K562 (cell line): ENCODE measurements around the gene GALP. TPM values are rescaled to one million over a fixed set of nuclear protein-coding genes. Genes with fewer than 3 reads are reported as not detected.

ENCODE experiments used
- CEBPZ ChIP-seq: fragments of 150-350 bp; IDR thresholded peaks from 2 replicates; pipeline ENCODE4 v1.6.1; 2014; ENCODE audit warnings: low read depth, mild to moderate bottlenecking, low read length, borderline replicate concordance
- HNRNPK ChIP-seq: fragments of 200-400 bp; formaldehyde crosslinking; IDR thresholded peaks from one replicate; pipeline ENCODE4 v1.6.1; 2018; ENCODE audit warnings: mild to moderate bottlenecking, low read depth, low read length; ENCODE audit not compliant: poor library complexity, severe bottlenecking
- KAT8 ChIP-seq: fragments of 450-650 bp; IDR thresholded peaks from 2 replicates; pipeline ENCODE4 v1.6.1; 2016; ENCODE audit warnings: low read depth, mild to moderate bottlenecking
- KDM4B ChIP-seq, 2 experiments: fragments of 450-650 bp in 1 of 2; sonication (generic) in 1 of 2; IDR thresholded peaks; 2 replicates each; pipeline ENCODE4 v1.6.1; 2016 to 2017; ENCODE audit warnings: borderline replicate concordance in 2 of 2, antibody characterized with exemption in 1 of 2, low read depth in 1 of 2, mild to moderate bottlenecking in 1 of 2
- MIER1 ChIP-seq: fragments of 450-650 bp; IDR thresholded peaks from 2 replicates; pipeline ENCODE4 v1.6.1; 2016; ENCODE audit warnings: antibody characterized with exemption, mild to moderate bottlenecking, low read depth
- NKRF ChIP-seq: fragments of 450-650 bp; IDR thresholded peaks from 2 replicates; pipeline ENCODE4 v1.6.1; 2016; ENCODE audit warnings: borderline replicate concordance
- RB1 ChIP-seq: fragments of 450-650 bp; IDR thresholded peaks from 2 replicates; pipeline ENCODE4 v1.6.1; 2017; ENCODE audit warnings: low read depth, mild to moderate bottlenecking
- SIX5 ChIP-seq, 2 experiments: IDR thresholded peaks; 2 replicates each; pipeline ENCODE4 v1.6.1; 2011; ENCODE audit warnings: low read length in 2 of 2, borderline replicate concordance in 1 of 2, low read depth in 1 of 2, mild to moderate bottlenecking in 1 of 2, moderate library complexity in 1 of 2; ENCODE audit not compliant: insufficient read depth in 1 of 2
- SNIP1 ChIP-seq: fragments of 450-650 bp; IDR thresholded peaks from 2 replicates; pipeline ENCODE4 v1.7.1; 2017; ENCODE audit warnings: low read depth, mild to moderate bottlenecking
- ZNF224 ChIP-seq: sonication (generic); formaldehyde crosslinking; IDR thresholded peaks from 2 replicates; pipeline ENCODE4 v1.8.0; 2022; ENCODE audit warnings: mild to moderate bottlenecking, missing genetic modification reagents
- polyA plus RNA-seq, 8 experiments: library from polyadenylated mRNA; depleted of rRNA in 4 of 8; stranded (reverse) in 5 of 8; unstranded in 3 of 8; fragments of >200 nt; fragmentation: Nextera tagmentation in 2 of 8; fragmentation: Illumina TruSeq in 1 of 8; extraction: Ambion mirVana in 2 of 8; extraction: Trizol in 1 of 8; gene quantifications; 2 replicates each; pipeline versions ENCODE4 v1.2.1 to v1.2.3, GENCODE V29; 2011 to 2014; ENCODE audit warnings: inconsistent platforms in 1 of 8, missing spikeins in 1 of 8
- total RNA-seq, 7 experiments: library from RNA; depleted of rRNA in 6 of 7; stranded (reverse); fragments of >200 nt in 6 of 7; fragmentation: Illumina TruSeq in 2 of 7; extraction: Trizol in 2 of 7; gene quantifications; 2 replicates each; pipeline versions ENCODE4 v1.2.1 to v1.2.3, GENCODE V29; 2011 to 2021; ENCODE audit warnings: low replicate concordance in 1 of 7
- TF ChIP-seq, protein P1 (sequence below), 2 experiments: fragments of 450-650 bp in 1 of 2; sonication (generic) in 1 of 2; formaldehyde crosslinking; conservative IDR thresholded peaks; 2 replicates each; pipeline versions ENCODE4 v1.4.0 to v1.8.1; 2020 to 2022; ENCODE audit warnings: mild to moderate bottlenecking in 1 of 2, missing genetic modification reagents in 1 of 2
- TF ChIP-seq, protein P2 (sequence below): fragments of 450-650 bp; formaldehyde crosslinking; IDR thresholded peaks from 2 replicates; pipeline ENCODE4 v1.4.0; 2022; ENCODE audit warnings: mild to moderate bottlenecking, moderate library complexity
- TF ChIP-seq, protein P3 (sequence below): fragments of 450-650 bp; formaldehyde crosslinking; IDR thresholded peaks from 2 replicates; pipeline ENCODE4 v1.4.0; 2020; ENCODE audit warnings: mild to moderate bottlenecking
- TF ChIP-seq, protein P4 (sequence below): fragments of 250-450 bp; sonication (Bioruptor Pico); IDR thresholded peaks from 2 replicates; pipeline ENCODE4 v1.5.0; 2021; ENCODE audit warnings: mild to moderate bottlenecking, borderline replicate concordance

GALP gene
- total and polyA plus RNA-seq, 9 of the 15 experiments (the other 6 are each of a cell fraction or from before 2014, with no cell fraction given) = not detected

DNA sequence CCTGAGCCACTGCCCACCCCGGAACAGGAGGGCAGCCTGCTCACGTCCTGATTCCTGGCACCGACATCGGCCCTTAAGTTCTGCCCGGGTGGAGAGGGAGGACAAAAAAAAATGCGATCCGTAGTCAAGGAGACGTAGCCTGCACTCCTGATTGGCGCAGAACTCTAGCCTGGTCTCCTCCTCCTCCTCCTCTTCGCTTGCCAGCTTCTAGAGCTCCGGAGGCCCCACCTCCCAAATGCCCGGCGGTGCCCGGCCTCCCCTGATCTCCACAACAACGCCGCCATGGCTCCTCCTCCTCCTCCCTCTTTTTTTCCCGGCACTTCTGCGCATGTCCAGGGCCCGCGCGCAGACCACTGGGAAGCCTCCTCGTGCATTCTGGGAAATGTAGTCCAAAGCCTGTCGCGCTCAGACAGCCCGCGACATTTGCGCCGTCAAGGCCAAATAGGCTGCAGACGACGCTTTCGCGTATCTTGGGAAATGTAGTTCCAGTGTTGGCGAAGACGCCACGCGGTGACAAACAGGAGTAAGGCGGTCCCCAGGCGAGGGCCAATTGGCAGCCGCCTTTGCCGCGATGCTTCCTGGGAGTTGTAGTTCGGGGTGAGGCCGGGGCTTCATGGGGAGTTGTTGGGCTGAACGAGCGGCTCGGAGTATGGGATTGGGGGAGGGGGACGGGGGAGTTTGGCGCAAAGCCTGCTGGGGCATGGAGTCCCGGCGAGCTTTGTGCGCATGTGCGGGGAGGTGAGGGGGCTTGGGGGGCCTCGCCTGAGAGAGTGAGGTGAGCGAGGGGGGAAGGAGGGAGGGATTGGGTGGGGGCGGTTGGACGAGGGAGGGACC, 35.0 kb upstream of the GALP start, which contains the start of gene ZNF444 (continued):
- TF ChIP-seq KDM4B (IDR thresholded peaks at IDR 0.05; ENCODE audit: borderline replicate concordance in 2 of 2, low read depth in 1 of 2) (no peak), SNIP1 (no peak), MIER1 (no peak), CEBPZ (no peak), HNRNPK (no peak), KAT8 (no peak), NKRF (peak; percentile 61), RB1 (no peak; the same call in 1 of the 2 replicates), ZNF224 (CRISPR knock-in tag) (no peak), SIX5 (IDR thresholded peaks at IDR 0.05; ENCODE audit: borderline replicate concordance in 1 of 2, insufficient read depth in 1 of 2, low read depth in 1 of 2, low read length in 2 of 2) (peak; percentile 92 to 93)
- TF ChIP-seq, protein P1, sequence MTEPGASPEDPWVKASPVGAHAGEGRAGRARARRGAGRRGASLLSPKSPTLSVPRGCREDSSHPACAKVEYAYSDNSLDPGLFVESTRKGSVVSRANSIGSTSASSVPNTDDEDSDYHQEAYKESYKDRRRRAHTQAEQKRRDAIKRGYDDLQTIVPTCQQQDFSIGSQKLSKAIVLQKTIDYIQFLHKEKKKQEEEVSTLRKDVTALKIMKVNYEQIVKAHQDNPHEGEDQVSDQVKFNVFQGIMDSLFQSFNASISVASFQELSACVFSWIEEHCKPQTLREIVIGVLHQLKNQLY (CRISPR knock-in tag; conservative IDR thresholded peaks at IDR 0.05) = no peak
- TF ChIP-seq, protein P2, sequence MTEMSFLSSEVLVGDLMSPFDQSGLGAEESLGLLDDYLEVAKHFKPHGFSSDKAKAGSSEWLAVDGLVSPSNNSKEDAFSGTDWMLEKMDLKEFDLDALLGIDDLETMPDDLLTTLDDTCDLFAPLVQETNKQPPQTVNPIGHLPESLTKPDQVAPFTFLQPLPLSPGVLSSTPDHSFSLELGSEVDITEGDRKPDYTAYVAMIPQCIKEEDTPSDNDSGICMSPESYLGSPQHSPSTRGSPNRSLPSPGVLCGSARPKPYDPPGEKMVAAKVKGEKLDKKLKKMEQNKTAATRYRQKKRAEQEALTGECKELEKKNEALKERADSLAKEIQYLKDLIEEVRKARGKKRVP (CRISPR knock-in tag) = peak; percentile 65; the same call in 1 of the 2 replicates
- TF ChIP-seq, protein P3, sequence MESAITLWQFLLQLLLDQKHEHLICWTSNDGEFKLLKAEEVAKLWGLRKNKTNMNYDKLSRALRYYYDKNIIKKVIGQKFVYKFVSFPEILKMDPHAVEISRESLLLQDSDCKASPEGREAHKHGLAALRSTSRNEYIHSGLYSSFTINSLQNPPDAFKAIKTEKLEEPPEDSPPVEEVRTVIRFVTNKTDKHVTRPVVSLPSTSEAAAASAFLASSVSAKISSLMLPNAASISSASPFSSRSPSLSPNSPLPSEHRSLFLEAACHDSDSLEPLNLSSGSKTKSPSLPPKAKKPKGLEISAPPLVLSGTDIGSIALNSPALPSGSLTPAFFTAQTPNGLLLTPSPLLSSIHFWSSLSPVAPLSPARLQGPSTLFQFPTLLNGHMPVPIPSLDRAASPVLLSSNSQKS (CRISPR knock-in tag) = no peak
- TF ChIP-seq, protein P4, sequence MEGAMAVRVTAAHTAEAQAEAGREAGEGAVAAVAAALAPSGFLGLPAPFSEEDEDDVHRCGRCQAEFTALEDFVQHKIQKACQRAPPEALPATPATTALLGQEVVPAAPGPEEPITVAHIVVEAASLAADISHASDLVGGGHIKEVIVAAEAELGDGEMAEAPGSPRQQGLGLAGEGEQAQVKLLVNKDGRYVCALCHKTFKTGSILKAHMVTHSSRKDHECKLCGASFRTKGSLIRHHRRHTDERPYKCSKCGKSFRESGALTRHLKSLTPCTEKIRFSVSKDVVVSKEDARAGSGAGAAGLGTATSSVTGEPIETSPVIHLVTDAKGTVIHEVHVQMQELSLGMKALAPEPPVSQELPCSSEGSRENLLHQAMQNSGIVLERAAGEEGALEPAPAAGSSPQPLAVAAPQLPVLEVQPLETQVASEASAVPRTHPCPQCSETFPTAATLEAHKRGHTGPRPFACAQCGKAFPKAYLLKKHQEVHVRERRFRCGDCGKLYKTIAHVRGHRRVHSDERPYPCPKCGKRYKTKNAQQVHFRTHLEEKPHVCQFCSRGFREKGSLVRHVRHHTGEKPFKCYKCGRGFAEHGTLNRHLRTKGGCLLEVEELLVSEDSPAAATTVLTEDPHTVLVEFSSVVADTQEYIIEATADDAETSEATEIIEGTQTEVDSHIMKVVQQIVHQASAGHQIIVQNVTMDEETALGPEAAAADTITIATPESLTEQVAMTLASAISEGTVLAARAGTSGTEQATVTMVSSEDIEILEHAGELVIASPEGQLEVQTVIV (CRISPR knock-in tag) = peak; percentile 85; the same call in 1 of the 2 replicates
